Lower leg skin (tissue), 3 donors: Measurements from ENCODE around the gene PIERCE2.

Source experiments
- POLR2A ChIP-seq, 2 donors: fragments of 450-650 bp; IDR thresholded peaks; one replicate each; pipeline ENCODE4 v1.6.1; 2016 to 2017; ENCODE audit warnings: antibody characterized with exemption in 2 of 2, mild to moderate bottlenecking in 1 of 2, moderate library complexity in 1 of 2
- TF ChIP-seq, protein P1 (sequence below), 3 donors: fragments of 450-650 bp; IDR thresholded peaks; one replicate each; pipeline ENCODE4 v1.5.1; 2016; ENCODE audit warnings: antibody characterized with exemption in 3 of 3, mild to moderate bottlenecking in 3 of 3, moderate library complexity in 2 of 3

DNA sequence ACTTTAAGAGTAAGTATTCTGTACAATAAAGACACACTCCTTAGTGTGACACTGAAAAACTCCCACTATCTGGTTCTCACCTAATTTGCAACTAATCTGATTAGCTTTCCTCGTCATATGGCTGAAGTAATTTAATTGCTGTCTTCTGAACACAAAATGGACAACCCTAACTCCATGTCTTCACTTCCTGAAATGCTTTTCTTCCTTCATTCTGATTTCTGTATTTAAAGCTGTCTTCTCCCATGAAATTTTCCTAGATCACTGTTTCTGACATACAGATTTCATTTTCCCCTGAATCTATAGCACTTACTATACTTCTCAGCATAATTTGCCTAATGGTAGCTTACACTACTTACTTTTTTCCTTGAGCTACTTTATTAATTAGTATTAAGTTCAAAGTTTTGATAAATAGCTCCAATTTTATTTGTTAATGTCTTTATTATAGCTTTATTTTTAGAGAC lies 6.5 kb upstream of the PIERCE2 start:
- TF ChIP-seq, protein P1, sequence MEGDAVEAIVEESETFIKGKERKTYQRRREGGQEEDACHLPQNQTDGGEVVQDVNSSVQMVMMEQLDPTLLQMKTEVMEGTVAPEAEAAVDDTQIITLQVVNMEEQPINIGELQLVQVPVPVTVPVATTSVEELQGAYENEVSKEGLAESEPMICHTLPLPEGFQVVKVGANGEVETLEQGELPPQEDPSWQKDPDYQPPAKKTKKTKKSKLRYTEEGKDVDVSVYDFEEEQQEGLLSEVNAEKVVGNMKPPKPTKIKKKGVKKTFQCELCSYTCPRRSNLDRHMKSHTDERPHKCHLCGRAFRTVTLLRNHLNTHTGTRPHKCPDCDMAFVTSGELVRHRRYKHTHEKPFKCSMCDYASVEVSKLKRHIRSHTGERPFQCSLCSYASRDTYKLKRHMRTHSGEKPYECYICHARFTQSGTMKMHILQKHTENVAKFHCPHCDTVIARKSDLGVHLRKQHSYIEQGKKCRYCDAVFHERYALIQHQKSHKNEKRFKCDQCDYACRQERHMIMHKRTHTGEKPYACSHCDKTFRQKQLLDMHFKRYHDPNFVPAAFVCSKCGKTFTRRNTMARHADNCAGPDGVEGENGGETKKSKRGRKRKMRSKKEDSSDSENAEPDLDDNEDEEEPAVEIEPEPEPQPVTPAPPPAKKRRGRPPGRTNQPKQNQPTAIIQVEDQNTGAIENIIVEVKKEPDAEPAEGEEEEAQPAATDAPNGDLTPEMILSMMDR (IDR thresholded peaks at IDR 0.05): no peak
- TF ChIP-seq POLR2A (IDR thresholded peaks at IDR 0.05): no peak
